SU-DHL-6 (cell line): Measurements from ENCODE around the gene MUC5AC.

Source experiments
- H2AFZ ChIP-seq: fragments of 200-600 bp; sonication (generic); 2 replicates; pipeline ENCODE4 v1.6.1; 2014; ENCODE audit warnings: low read depth, mild to moderate bottlenecking, moderate library complexity, mixed read lengths, antibody characterized with exemption, low read length; ENCODE audit not compliant: severe bottlenecking
- H3F3A ChIP-seq: fragments of 200-600 bp; shearing (Covaris generic); 2 replicates; pipeline ENCODE4 v1.6.0; 2016; ENCODE audit warnings: antibody characterized with exemption, mild to moderate bottlenecking; ENCODE audit not compliant: insufficient read depth
- H3K27ac ChIP-seq: fragments of 200-600 bp; sonication (generic); 2 replicates; pipeline ENCODE4 v1.5.1; 2016; ENCODE audit warnings: low read depth, mild to moderate bottlenecking, low read length, moderate library complexity, mixed read lengths
- H3K27me3 ChIP-seq: fragments of 200-600 bp; sonication (generic), shearing (Covaris generic); 2 replicates; pipeline ENCODE4 v1.6.0; 2014; ENCODE audit warnings: mild to moderate bottlenecking, low read length
- H3K36me3 ChIP-seq: fragments of 200-600 bp; sonication (generic); 2 replicates; pipeline ENCODE4 v1.6.1; 2014; ENCODE audit warnings: mild to moderate bottlenecking, low read length, mixed read lengths
- H3K4me2 ChIP-seq: fragments of 300-600, 200-600 bp; shearing (Covaris generic), sonication (generic); 2 replicates; pipeline ENCODE4 v1.6.0; 2014; ENCODE audit warnings: low read length, low read depth, mild to moderate bottlenecking; ENCODE audit not compliant: poor library complexity, severe bottlenecking
- H3K4me3 ChIP-seq: fragments of 200-600 bp; sonication (generic); 2 replicates; pipeline ENCODE4 v1.5.1; 2014; ENCODE audit warnings: antibody characterized with exemption, low read length, mild to moderate bottlenecking, mixed read lengths; ENCODE audit not compliant: insufficient read depth, poor library complexity, severe bottlenecking
- H3K79me2 ChIP-seq: fragments of 200-600 bp; sonication (generic); 2 replicates; pipeline ENCODE4 v1.6.1; 2014; ENCODE audit warnings: mild to moderate bottlenecking, low read length, moderate library complexity; ENCODE audit not compliant: insufficient read depth
- H3K9ac ChIP-seq: fragments of 200-600 bp; sonication (generic); 2 replicates; pipeline ENCODE4 v1.7.0; 2014; ENCODE audit warnings: mild to moderate bottlenecking, low read length
- H3K9me2 ChIP-seq: fragments of 200-600 bp; sonication (generic); replicated peaks from 2 replicates; pipeline ENCODE4 v1.6.1; 2014; ENCODE audit warnings: low read length; ENCODE audit not compliant: insufficient read depth
- H3K9me3 ChIP-seq: fragments of 200-600 bp; sonication (generic); 2 replicates; pipeline ENCODE4 v1.6.1; 2014; ENCODE audit warnings: low read length, mixed read lengths; ENCODE audit not compliant: insufficient read depth
- H4K20me1 ChIP-seq: fragments of 200-600 bp; sonication (generic); 2 replicates; pipeline ENCODE4 v1.6.1; 2014; ENCODE audit warnings: low read depth, mild to moderate bottlenecking, antibody characterized with exemption, low read length, moderate library complexity, mixed read lengths
- CTCF ChIP-seq: fragments of 200-600 bp; sonication (generic); IDR thresholded peaks from one replicate; pipeline ENCODE4 v1.5.1; 2017; ENCODE audit warnings: antibody characterized with exemption, mild to moderate bottlenecking, low read length, moderate library complexity; ENCODE audit not compliant: insufficient read depth, poor library complexity, severe bottlenecking
- EZH2phosphoT487 ChIP-seq: fragments of 200-600 bp; sonication (generic), shearing (Covaris generic); conservative IDR thresholded peaks from 2 replicates; pipeline ENCODE4 v1.6.1; 2018; ENCODE audit warnings: mild to moderate bottlenecking, antibody characterized with exemption, low read length, moderate library complexity, mixed read lengths

The MUC5AC gene

DNA sequence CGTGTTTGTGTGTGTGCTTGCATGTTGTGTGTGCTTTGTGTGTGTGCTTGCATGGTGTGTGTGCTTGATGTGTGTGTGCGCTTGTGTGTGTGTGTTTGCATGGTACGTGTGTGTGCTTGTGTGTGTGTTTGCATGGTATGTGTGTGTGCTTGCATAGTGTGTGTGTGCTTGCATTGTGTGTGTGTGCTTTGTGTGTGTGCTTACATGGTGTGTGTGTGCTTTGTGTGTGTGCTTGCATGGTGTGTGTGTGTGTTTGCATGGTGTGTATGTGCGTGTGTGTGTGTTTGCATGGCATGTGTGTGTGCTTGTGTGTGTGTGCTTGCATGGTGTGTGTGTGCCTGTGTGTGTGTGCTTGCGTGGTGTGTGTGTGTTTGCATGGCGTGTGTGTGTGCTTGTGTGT lies 10.0 kb upstream of the MUC5AC start:
- Histone ChIP-seq H3F3A (no peaks in the 10 kb centered on the region), H4K20me1 (no peaks in the 10 kb centered on the region), H2AFZ (no peak overlapping the region), H3K27ac (no peak overlapping the region), H3K27me3 (0 out of 2 replicates have a peak, but pooled peaks cover 3% of the 10 kb centered on the region), H3K4me3 (no peak overlapping the region), H3K9ac (no peak overlapping the region), H3K9me2 (no peaks in the 10 kb centered on the region), H3K36me3 (peaks cover 4% of the 10 kb centered on the region; the same call in 1 of the 2 replicates), H3K79me2 (no peaks in the 10 kb centered on the region), H3K9me3 (peaks cover 16% of the 10 kb centered on the region), H3K4me2 (no peak overlapping the region)
- no peak for TF ChIP-seq CTCF
- no peak for TF ChIP-seq EZH2phosphoT487

DNA sequence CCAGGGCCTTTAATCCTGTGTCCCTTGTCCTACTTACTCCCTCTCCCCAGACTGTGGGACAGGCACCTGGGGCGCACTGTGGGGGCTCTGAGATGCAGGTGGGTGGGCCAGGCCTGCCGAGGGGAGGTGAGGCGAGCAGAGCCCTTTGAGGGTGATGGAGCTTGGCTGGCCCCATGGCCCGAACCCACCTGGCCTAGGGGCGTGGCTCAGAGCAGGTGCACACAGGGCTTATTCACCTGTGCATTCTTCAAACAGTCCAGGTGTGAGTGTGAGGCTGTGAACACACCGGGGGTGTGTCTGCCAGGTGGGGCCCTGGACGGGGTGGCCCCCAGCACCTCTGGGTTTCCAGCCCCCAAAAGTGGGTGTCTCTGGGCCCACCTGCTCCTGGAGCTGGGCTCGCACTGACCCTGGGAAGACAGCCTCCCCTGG lies 9.0 kb upstream of the MUC5AC start:
- H3K9ac ChIP-seq = no peak overlapping the region
- no peak overlapping the region for H2AFZ ChIP-seq
- no peak overlapping the region for H3K4me3 ChIP-seq
- no peaks in the 10 kb centered on the region for H3K9me2 ChIP-seq
- H3K36me3 ChIP-seq = peaks cover 4% of the 10 kb centered on the region; the same call in 1 of the 2 replicates
- TF ChIP-seq EZH2phosphoT487 (no peak), CTCF (no peak)
- no peak overlapping the region for H3K4me2 ChIP-seq
- H4K20me1 ChIP-seq = no peaks in the 10 kb centered on the region
- H3K79me2 ChIP-seq = no peaks in the 10 kb centered on the region
- H3K27ac ChIP-seq = no peak overlapping the region
- no peaks in the 10 kb centered on the region for H3F3A ChIP-seq
- H3K9me3 ChIP-seq = peaks cover 6% of the 10 kb centered on the region
- 0 out of 2 replicates have a peak, but pooled peaks cover 3% of the 10 kb centered on the region for H3K27me3 ChIP-seq

DNA sequence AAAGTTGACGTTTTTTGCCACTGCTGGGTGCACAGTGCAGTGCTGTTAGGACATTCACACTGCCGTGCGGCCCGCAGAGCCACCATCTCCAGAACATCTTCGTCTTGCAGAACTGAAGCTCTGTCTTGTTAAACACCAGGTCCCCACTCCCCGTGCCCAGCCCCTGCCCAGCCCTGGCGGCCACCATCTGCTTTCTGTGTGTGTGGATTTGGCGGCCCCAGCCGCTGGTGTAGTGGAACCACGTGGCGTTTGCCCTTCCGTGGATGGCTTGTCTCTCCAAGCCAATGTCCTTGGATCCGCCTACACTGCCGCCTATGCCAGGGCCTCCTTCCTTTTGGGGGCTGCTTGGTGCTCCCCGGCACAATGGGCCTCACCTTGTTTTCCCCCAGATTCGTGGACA lies 8.2 kb upstream of the MUC5AC start:
- Histone ChIP-seq H3K27me3 (no peaks in the 10 kb centered on the region), H3K4me2 (no peak overlapping the region), H3K9me2 (no peaks in the 10 kb centered on the region), H3K9ac (no peak overlapping the region), H2AFZ (no peak overlapping the region), H4K20me1 (no peaks in the 10 kb centered on the region), H3F3A (no peaks in the 10 kb centered on the region), H3K36me3 (no peaks in the 10 kb centered on the region), H3K4me3 (no peak overlapping the region), H3K9me3 (no peaks in the 10 kb centered on the region), H3K79me2 (no peaks in the 10 kb centered on the region), H3K27ac (no peak overlapping the region)
- TF ChIP-seq EZH2phosphoT487 (no peak), CTCF (no peak)
